Suprapubic skin (tissue), 4 donors: ENCODE data around the gene CDH13. TPM values are rescaled to one million over a fixed set of nuclear protein-coding genes. Genes with fewer than 3 reads are reported as not detected.
A peak's percentile ranks its signal among the peaks of the same experiment; 100 is the strongest.

Experiments used
- DNase-seq, 2 donors: peaks; one replicate each; pipeline ENCODE4 v3.0.0-alpha.2; 2019; ENCODE audit warnings: low spot score in 2 of 2
- H3K27ac ChIP-seq: fragments of 200-600 bp; sonication (generic); one replicate; pipeline ENCODE4 v1.5.1; 2019
- H3K27me3 ChIP-seq: fragments of 200-600 bp; sonication (generic); one replicate; pipeline ENCODE4 v1.5.1; 2019
- H3K36me3 ChIP-seq: fragments of 200-600 bp; sonication (generic); one replicate; pipeline ENCODE4 v1.5.1; 2019
- H3K4me1 ChIP-seq: fragments of 200-600 bp; sonication (generic); one replicate; pipeline ENCODE4 v1.5.1; 2019
- H3K4me3 ChIP-seq: fragments of 200-600 bp; sonication (generic); one replicate; pipeline ENCODE4 v1.5.1; 2019; ENCODE audit warnings: mild to moderate bottlenecking
- H3K9me3 ChIP-seq: fragments of 200-600 bp; sonication (generic); one replicate; pipeline ENCODE4 v1.5.1; 2019
- EP300 ChIP-seq: sonication (generic); formaldehyde crosslinking; IDR thresholded peaks from one replicate; pipeline ENCODE4 v1.6.1; 2017; ENCODE audit warnings: antibody characterized with exemption
- POLR2A ChIP-seq, 2 donors: fragments of 450-650 bp; IDR thresholded peaks; one replicate each; pipeline ENCODE4 v1.6.1; 2017; ENCODE audit warnings: antibody characterized with exemption in 2 of 2, mild to moderate bottlenecking in 2 of 2, moderate library complexity in 2 of 2
- POLR2AphosphoS5 ChIP-seq, 3 donors: sonication (generic); formaldehyde crosslinking; IDR thresholded peaks; one replicate each; pipeline ENCODE4 v1.6.1; 2017; ENCODE audit warnings: antibody characterized with exemption in 3 of 3
- WGBS: methylation state at CpG from one replicate; pipeline ENCODE4 v1.1.5; 2018; 5-methylcytosine and 5-hydroxymethylcytosine counted together
- total RNA-seq, 4 donors: library from RNA; depleted of rRNA; stranded (reverse); fragments of >200 nt; gene quantifications; one replicate each; pipeline ENCODE4 v1.1.0, GENCODE V29; 2016
- TF ChIP-seq, protein P1 (sequence below), 2 donors: fragments of 200-600 bp in 1 of 2; fragments of 450-650 bp in 1 of 2; sonication (generic) in 1 of 2; IDR thresholded peaks; one replicate each; pipeline ENCODE4 v1.5.1; 2016 to 2019; ENCODE audit warnings: antibody characterized with exemption in 2 of 2, mild to moderate bottlenecking in 1 of 2, moderate library complexity in 1 of 2

Gene CDH13
- total RNA-seq, 4 donors from 2014 or later, result 90.4 to 176 (median 139) TPM

DNA sequence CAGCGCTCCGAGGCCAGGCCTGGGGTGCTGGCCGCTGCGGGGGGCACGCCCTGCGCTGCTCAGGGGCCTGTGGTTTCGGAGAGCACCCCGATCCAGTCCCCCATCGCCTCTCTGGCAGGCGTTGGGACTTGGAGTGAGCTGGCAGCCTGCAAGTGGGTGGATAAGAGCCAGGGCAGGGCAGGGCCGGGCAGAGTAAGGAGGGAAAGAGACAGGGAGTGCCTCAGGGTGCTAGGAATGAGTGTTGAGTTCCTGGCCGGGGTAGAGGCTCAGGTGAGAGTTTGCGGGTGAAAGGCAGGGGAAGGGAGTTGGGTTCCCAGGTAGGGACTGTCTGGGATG, 1.3 kb downstream of the CDH13 start:
- Histone ChIP-seq H3K9me3 (no peaks in the 10 kb centered on the region), H3K4me1 (peaks cover 63% of the 10 kb centered on the region), H3K27me3 (peaks cover 31% of the 10 kb centered on the region), H3K4me3 (peak overlapping the region; percentile 61), H3K27ac (peak overlapping the region; percentile 88), H3K36me3 (no peaks in the 10 kb centered on the region)
- WGBS, result 16% methylated on average over 5 of the region's 13 CpGs
- DNase-seq, result no peak
- TF ChIP-seq, protein P1, sequence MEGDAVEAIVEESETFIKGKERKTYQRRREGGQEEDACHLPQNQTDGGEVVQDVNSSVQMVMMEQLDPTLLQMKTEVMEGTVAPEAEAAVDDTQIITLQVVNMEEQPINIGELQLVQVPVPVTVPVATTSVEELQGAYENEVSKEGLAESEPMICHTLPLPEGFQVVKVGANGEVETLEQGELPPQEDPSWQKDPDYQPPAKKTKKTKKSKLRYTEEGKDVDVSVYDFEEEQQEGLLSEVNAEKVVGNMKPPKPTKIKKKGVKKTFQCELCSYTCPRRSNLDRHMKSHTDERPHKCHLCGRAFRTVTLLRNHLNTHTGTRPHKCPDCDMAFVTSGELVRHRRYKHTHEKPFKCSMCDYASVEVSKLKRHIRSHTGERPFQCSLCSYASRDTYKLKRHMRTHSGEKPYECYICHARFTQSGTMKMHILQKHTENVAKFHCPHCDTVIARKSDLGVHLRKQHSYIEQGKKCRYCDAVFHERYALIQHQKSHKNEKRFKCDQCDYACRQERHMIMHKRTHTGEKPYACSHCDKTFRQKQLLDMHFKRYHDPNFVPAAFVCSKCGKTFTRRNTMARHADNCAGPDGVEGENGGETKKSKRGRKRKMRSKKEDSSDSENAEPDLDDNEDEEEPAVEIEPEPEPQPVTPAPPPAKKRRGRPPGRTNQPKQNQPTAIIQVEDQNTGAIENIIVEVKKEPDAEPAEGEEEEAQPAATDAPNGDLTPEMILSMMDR (IDR thresholded peaks at IDR 0.05), result no peak
- TF ChIP-seq POLR2A (IDR thresholded peaks at IDR 0.05) (no peak), POLR2AphosphoS5 (IDR thresholded peaks at IDR 0.05) (no peak), EP300 (no peak)

- Histone ChIP-seq H3K27me3 (peaks cover 31% of the 10 kb centered on the region), H3K36me3 (no peaks in the 10 kb centered on the region), H3K9me3 (no peaks in the 10 kb centered on the region), H3K4me1 (peaks cover 65% of the 10 kb centered on the region), H3K27ac (peak overlapping the region; percentile 88), H3K4me3 (peak overlapping the region; percentile 61)
- TF ChIP-seq EP300, result no peak
- no peak for TF ChIP-seq POLR2A (IDR thresholded peaks at IDR 0.05)
- TF ChIP-seq, protein P1 (IDR thresholded peaks at IDR 0.05), result no peak
- TF ChIP-seq POLR2AphosphoS5 (IDR thresholded peaks at IDR 0.05), result no peak
- 33% methylated on average over 3 of the region's 3 CpGs for WGBS
- DNase-seq, result no peak
Measured at GRCh38 chr16:82628711-82629110, 1.9 kb downstream of the CDH13 start.

GRCh38 chr16:82629441-82630027, 2.8 kb downstream of the CDH13 start:
- Histone ChIP-seq H3K9me3 (no peaks in the 10 kb centered on the region), H3K4me3 (peak overlapping the region; percentile 61), H3K27ac (peak overlapping the region; percentile 88), H3K4me1 (peaks cover 72% of the 10 kb centered on the region), H3K27me3 (peaks cover 31% of the 10 kb centered on the region), H3K36me3 (no peaks in the 10 kb centered on the region)
- 14% methylated on average over 8 of the region's 8 CpGs for WGBS
- no peak for TF ChIP-seq POLR2A (IDR thresholded peaks at IDR 0.05)
- TF ChIP-seq, protein P1 (IDR thresholded peaks at IDR 0.05), result no peak
- no peak for TF ChIP-seq EP300
- no peak for TF ChIP-seq POLR2AphosphoS5 (IDR thresholded peaks at IDR 0.05)
- no peak for DNase-seq

- Histone ChIP-seq H3K27me3 (peaks cover 31% of the 10 kb centered on the region), H3K4me1 (peaks cover 79% of the 10 kb centered on the region), H3K9me3 (no peaks in the 10 kb centered on the region), H3K27ac (peak overlapping the region; percentile 88), H3K36me3 (no peaks in the 10 kb centered on the region), H3K4me3 (no peak overlapping the region)
- no peak for DNase-seq
- TF ChIP-seq POLR2A (IDR thresholded peaks at IDR 0.05) (no peak), POLR2AphosphoS5 (IDR thresholded peaks at IDR 0.05) (no peak), EP300 (no peak)
- TF ChIP-seq, protein P1 (IDR thresholded peaks at IDR 0.05), result no peak
- 33% methylated on average over 2 of the region's 2 CpGs for WGBS
Measured at GRCh38 chr16:82630219-82630618, 3.5 kb downstream of the CDH13 start.

DNA sequence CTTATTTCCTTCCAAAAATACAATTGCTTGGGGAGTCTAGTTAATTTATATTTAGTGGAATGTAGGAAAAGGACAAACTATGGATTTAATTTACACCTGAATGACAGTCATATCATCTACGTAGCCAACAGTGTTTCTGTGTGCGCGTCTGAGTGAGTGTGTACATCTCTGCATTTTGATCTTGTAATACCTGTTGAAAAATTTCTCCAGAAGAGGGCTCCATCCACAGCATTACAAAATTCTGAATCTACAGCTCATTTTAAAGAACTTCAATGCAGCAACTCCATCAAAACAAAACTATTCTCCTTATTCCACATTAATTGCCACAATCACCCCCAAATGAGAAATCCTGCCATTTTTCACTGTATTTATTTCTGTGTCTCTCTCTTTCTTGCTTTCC, 3.9 kb downstream of the CDH13 start:
- DNase-seq, result no peak
- TF ChIP-seq EP300 (no peak), POLR2A (IDR thresholded peaks at IDR 0.05) (no peak), POLR2AphosphoS5 (IDR thresholded peaks at IDR 0.05) (no peak)
- TF ChIP-seq, protein P1 (IDR thresholded peaks at IDR 0.05), result no peak

More for the DNA sequence above, 3.9 kb downstream of the CDH13 start:
- H3K36me3 ChIP-seq, result no peaks in the 10 kb centered on the region
- no peaks in the 10 kb centered on the region for H3K9me3 ChIP-seq
- peak overlapping the region; percentile 88 for H3K27ac ChIP-seq
- H3K4me3 ChIP-seq, result no peak overlapping the region
- WGBS, result 59% methylated on average over 3 of the region's 3 CpGs
- peaks cover 84% of the 10 kb centered on the region for H3K4me1 ChIP-seq
- H3K27me3 ChIP-seq, result peaks cover 28% of the 10 kb centered on the region
